ENCODE data around the gene TSR2.

Gene TSR2

GRCh38 chrX:54407266-54407665 lies 32.9 kb upstream of the TSR2 start (continued):
- no peak for TF ChIP-seq ZNF692 (tag by site-specific recombination; IDR thresholded peaks at IDR 0.05)

- CTCF ChIA-PET, result interaction anchor here (0.6 kb wide), 1 partner anchor 1185 kb away, joined by 4 read pairs; no protein-coding TSS in a partner anchor
- H3K4me1 ChIP-seq (ENCODE audit: control insufficient read depth, insufficient read depth, low read length), result no peaks in the 10 kb centered on the region
- TF ChIP-seq SETDB1 (IDR thresholded peaks at IDR 0.05; ENCODE audit: insufficient read length, low read length) (no peak), ZBTB7A (tag by site-specific recombination; IDR thresholded peaks at IDR 0.05; ENCODE audit: low read depth) (no peak), ZNF530 (tag by site-specific recombination; IDR thresholded peaks at IDR 0.05; ENCODE audit: low read depth) (no peak), ZNF473 (tag by site-specific recombination; IDR thresholded peaks at IDR 0.05) (no peak), ZNF747 (tag by site-specific recombination; IDR thresholded peaks at IDR 0.05) (no peak), ZNF768 (tag by site-specific recombination; IDR thresholded peaks at IDR 0.05) (no peak), ZNF146 (tag by site-specific recombination; IDR thresholded peaks at IDR 0.05) (no peak), ZNF785 (tag by site-specific recombination; IDR thresholded peaks at IDR 0.05) (no peak), ZSCAN5A (tag by site-specific recombination; IDR thresholded peaks at IDR 0.05) (no peak), YY1 (tag by site-specific recombination; IDR thresholded peaks at IDR 0.05) (no peak), ZNF37A (tag by site-specific recombination; IDR thresholded peaks at IDR 0.05) (no peak), ZBTB21 (tag by site-specific recombination; IDR thresholded peaks at IDR 0.05) (no peak), ZNF24 (tag by site-specific recombination; IDR thresholded peaks at IDR 0.05) (no peak), ZFP69B (tag by site-specific recombination; IDR thresholded peaks at IDR 0.05) (no peak)
- no peak overlapping the region for H3K4me3 ChIP-seq (ENCODE audit: low read depth, low read length)
- POLR2A ChIA-PET, result no interaction called here
- H3K9me3 ChIP-seq (ENCODE audit: control insufficient read depth, insufficient read depth, low read depth, low read length), result no peaks in the 10 kb centered on the region
- no peaks in the 10 kb centered on the region for H3K36me3 ChIP-seq (ENCODE audit: control insufficient read depth in 2 of 2, insufficient read depth in 1 of 2, low read length in 2 of 2)
- no peak overlapping the region for H3K27ac ChIP-seq (ENCODE audit: extremely low read depth, low read depth, low read length)
Observed at GRCh38 chrX:54411732-54412131, 28.5 kb upstream of the TSR2 start.

GRCh38 chrX:54413753-54414152 lies 26.5 kb upstream of the TSR2 start:
- CTCF ChIA-PET, result no interaction called here
- H3K9me3 ChIP-seq (ENCODE audit: control insufficient read depth, insufficient read depth, low read depth, low read length), result no peaks in the 10 kb centered on the region

More at GRCh38 chrX:54413753-54414152, 26.5 kb upstream of the TSR2 start:
- Histone ChIP-seq H3K4me1 (ENCODE audit: control insufficient read depth, insufficient read depth, low read length) (no peaks in the 10 kb centered on the region), H3K27ac (ENCODE audit: extremely low read depth, low read depth, low read length) (no peak overlapping the region), H3K4me3 (ENCODE audit: low read depth, low read length) (no peak overlapping the region), H3K36me3 (ENCODE audit: control insufficient read depth in 2 of 2, insufficient read depth in 1 of 2, low read length in 2 of 2) (no peaks in the 10 kb centered on the region)
- no peak for TF ChIP-seq ZSCAN23 (tag by site-specific recombination; IDR thresholded peaks at IDR 0.05)
- TF ChIP-seq BCL6B (tag by site-specific recombination; IDR thresholded peaks at IDR 0.05), result no peak
- no peak for TF ChIP-seq ZNF223 (tag by site-specific recombination; IDR thresholded peaks at IDR 0.05)
- no peak for TF ChIP-seq ZSCAN4 (tag by site-specific recombination; IDR thresholded peaks at IDR 0.05)
- TF ChIP-seq ZNF280D (tag by site-specific recombination; IDR thresholded peaks at IDR 0.05), result no peak
- TF ChIP-seq ZBTB7A (tag by site-specific recombination; IDR thresholded peaks at IDR 0.05; ENCODE audit: low read depth), result no peak
- TF ChIP-seq ZNF404 (tag by site-specific recombination; IDR thresholded peaks at IDR 0.05), result no peak
- no peak for TF ChIP-seq ZNF785 (tag by site-specific recombination; IDR thresholded peaks at IDR 0.05)
- no peak for TF ChIP-seq ZBTB1 (tag by site-specific recombination; IDR thresholded peaks at IDR 0.05)
- no peak for TF ChIP-seq ZNF843 (tag by site-specific recombination; IDR thresholded peaks at IDR 0.05)
- no peak for TF ChIP-seq ZNF768 (tag by site-specific recombination; IDR thresholded peaks at IDR 0.05)
- POLR2A ChIA-PET, result no interaction called here
